IMR-90 (cell line): Measurements from ENCODE around the gene PLN. TPM values are rescaled to one million over a fixed set of nuclear protein-coding genes. Genes with fewer than 3 reads are reported as not detected.

Source experiments
- ATAC-seq: fragments of 200-7000 bp; cut with Tn5 transposase; 2 replicates; pipeline ENCODE4 v1.9.1; 2020; ENCODE audit warnings: low read depth, mild to moderate bottlenecking, moderate library complexity
- BruUV-seq: library from RNA; stranded (reverse); fragments of 400-500 nt; replicated peaks from 2 replicates; lab custom pipeline; 2021; lab: Mats Ljungman, UMichigan
- CTCF ChIA-PET: fragments of 300-600 bp; formaldehyde crosslinking; extraction: SDS; loops from one replicate; lab custom pipeline; 2021; ENCODE audit warnings: antibody characterized with exemption; lab: Yijun Ruan, JAX
- POLR2A ChIA-PET: fragments of 300-600 bp; sonication (Branson Sonifier 250); formaldehyde crosslinking; loops from one replicate; lab custom pipeline; 2022; ENCODE audit warnings: antibody characterized with exemption; ENCODE audit not compliant: unreplicated experiment; lab: Charles Lee
- DNase-seq: peaks from one replicate; pipeline ENCODE4 v3.0.0; 2013
- H2AFZ ChIP-seq: replicated peaks from 2 replicates; pipeline ENCODE3; 2013; ENCODE audit warnings: low read length, mild to moderate bottlenecking; ENCODE audit not compliant: poor library complexity
- H2AK5ac ChIP-seq: 2 replicates; pipeline ENCODE4 v1.6.1; 2013; ENCODE audit warnings: low read depth, low read length, inconsistent platforms
- H2AK9ac ChIP-seq: replicated peaks from 2 replicates; pipeline ENCODE3; 2013; ENCODE audit warnings: mild to moderate bottlenecking, low read depth, low read length, moderate library complexity; ENCODE audit not compliant: poor library complexity
- H2BK120ac ChIP-seq: 2 replicates; pipeline ENCODE4 v1.6.1; 2013; ENCODE audit warnings: low read depth, low read length, inconsistent platforms
- H2BK15ac ChIP-seq: 3 replicates; pipeline ENCODE4 v1.6.1; 2013; ENCODE audit warnings: low read depth, low read length, inconsistent platforms
- H2BK20ac ChIP-seq: 2 replicates; pipeline ENCODE4 v1.6.1; 2013; ENCODE audit warnings: low read depth, mild to moderate bottlenecking, inconsistent platforms, low read length, moderate library complexity
- H2BK5ac ChIP-seq: 2 replicates; pipeline ENCODE4 v1.6.1; 2013; ENCODE audit warnings: mild to moderate bottlenecking, low read depth, low read length, inconsistent platforms; ENCODE audit not compliant: poor library complexity, severe bottlenecking
- H3K14ac ChIP-seq: replicated peaks from 2 replicates; pipeline ENCODE4 v1.6.1; 2013; ENCODE audit warnings: low read depth, low read length, inconsistent platforms
- H3K18ac ChIP-seq: 2 replicates; pipeline ENCODE4 v1.6.1; 2013; ENCODE audit warnings: low read depth, low read length, control low read depth
- H3K23ac ChIP-seq: 2 replicates; pipeline ENCODE4 v1.6.1; 2013; ENCODE audit warnings: low read depth, low read length, inconsistent platforms
- H3K27ac ChIP-seq: 2 replicates; pipeline ENCODE4 v1.5.1; 2013; ENCODE audit warnings: mild to moderate bottlenecking, control low read depth, low read length; ENCODE audit not compliant: insufficient read depth
- H3K27me3 ChIP-seq: 2 replicates; pipeline ENCODE4 v1.6.1; 2013; ENCODE audit warnings: low read length; ENCODE audit not compliant: control insufficient read depth, insufficient read depth
- H3K36me3 ChIP-seq: 2 replicates; pipeline ENCODE4 v1.6.1; 2013; ENCODE audit warnings: low read length, mixed read lengths; ENCODE audit not compliant: control insufficient read depth, insufficient read depth
- H3K4ac ChIP-seq: 2 replicates; pipeline ENCODE4 v1.6.1; 2013; ENCODE audit warnings: low read depth, low read length, inconsistent platforms
- H3K4me1 ChIP-seq: 2 replicates; pipeline ENCODE4 v1.6.1; 2013; ENCODE audit warnings: low read length, mixed read lengths; ENCODE audit not compliant: control insufficient read depth, insufficient read depth
- H3K4me2 ChIP-seq: 2 replicates; pipeline ENCODE4 v1.6.1; 2013; ENCODE audit warnings: low read depth, mild to moderate bottlenecking, control low read depth, low read length, moderate library complexity
- H3K4me3 ChIP-seq: 2 replicates; pipeline ENCODE4 v1.5.1; 2013; ENCODE audit warnings: low read depth, mild to moderate bottlenecking, control low read depth, low read length, moderate library complexity; ENCODE audit not compliant: insufficient read depth
- H3K56ac ChIP-seq: 2 replicates; pipeline ENCODE4 v1.6.1; 2013; ENCODE audit warnings: low read length, inconsistent platforms; ENCODE audit not compliant: insufficient read depth; ENCODE audit errors: extremely low read depth
- H3K79me1 ChIP-seq, 2 experiments: 2 replicates each; pipeline ENCODE4 v1.6.1; 2013; ENCODE audit warnings: low read length in 2 of 2, inconsistent platforms in 1 of 2, low read depth in 1 of 2
- H3K9ac ChIP-seq: 2 replicates; pipeline ENCODE4 v1.6.1; 2013; ENCODE audit warnings: low read depth, low read length, control low read depth
- H3K9me1 ChIP-seq: 2 replicates; pipeline ENCODE4 v1.6.1; 2013; ENCODE audit warnings: low read length, inconsistent platforms; ENCODE audit not compliant: insufficient read depth
- H3K9me3 ChIP-seq: 2 replicates; pipeline ENCODE4 v1.6.1; 2013; ENCODE audit warnings: low read length; ENCODE audit not compliant: control insufficient read depth, insufficient read depth
- H4K20me1 ChIP-seq: 2 replicates; pipeline ENCODE4 v1.6.1; 2013; ENCODE audit warnings: low read length, inconsistent platforms; ENCODE audit not compliant: insufficient read depth
- H4K5ac ChIP-seq: 2 replicates; pipeline ENCODE4 v1.6.1; 2013; ENCODE audit warnings: mild to moderate bottlenecking, low read depth, low read length, control low read depth
- H4K8ac ChIP-seq, 2 experiments: 2 replicates each; pipeline ENCODE4 v1.6.1; 2013; ENCODE audit warnings: low read depth in 2 of 2, low read length in 2 of 2, control low read depth in 1 of 2, inconsistent platforms in 1 of 2
- H4K91ac ChIP-seq: 2 replicates; pipeline ENCODE4 v1.6.1; 2013; ENCODE audit warnings: low read depth, low read length, inconsistent platforms; ENCODE audit not compliant: insufficient read depth
- FOS ChIP-seq: fragments of 150-350 bp; IDR thresholded peaks from 2 replicates; pipeline ENCODE4 v1.6.1; 2016; ENCODE audit warnings: low read depth, low read length
- MXI1 ChIP-seq: IDR thresholded peaks from 2 replicates; pipeline ENCODE4 v1.6.1; 2012; ENCODE audit warnings: low read depth, mild to moderate bottlenecking, low read length, moderate library complexity, borderline replicate concordance
- POLR2A ChIP-seq: IDR thresholded peaks from 2 replicates; pipeline ENCODE4 v1.6.1; 2012; ENCODE audit warnings: mild to moderate bottlenecking, low read depth, low read length
- RCOR1 ChIP-seq: IDR thresholded peaks from 2 replicates; pipeline ENCODE4 v1.6.1; 2012; ENCODE audit warnings: mild to moderate bottlenecking, low read length, improper control_type of control experiment; ENCODE audit not compliant: insufficient replicate concordance
- RFX5 ChIP-seq: IDR thresholded peaks from 2 replicates; pipeline ENCODE4 v1.8.0; 2012; ENCODE audit warnings: low read depth, mild to moderate bottlenecking, low read length, moderate library complexity
- WGBS, 2 experiments: methylation state at CpG; one replicate each; pipeline versions ENCODE4 v1.1.5 to v1.1.7; 2013; ENCODE audit warnings: missing lambda C conversion rate in 2 of 2; ENCODE audit not compliant: insufficient read length in 1 of 2; ENCODE audit errors: extremely low coverage in 2 of 2; 5-methylcytosine and 5-hydroxymethylcytosine counted together
- dilution Hi-C: fragments of 300-500 bp; cut with HindIII; formaldehyde crosslinking; loops from one replicate; pipeline ENCODE4 v1.14.3; 2018; ENCODE audit warnings: low sequenced_read_pairs; ENCODE audit not compliant: unreplicated experiment
- in situ Hi-C: fragments of 300-500 bp; cut with MboI; formaldehyde crosslinking; loops from 3 replicates; pipeline ENCODE4 v1.14.3; 2019; ENCODE audit warnings: low sequenced_read_pairs, inconsistent platforms, mixed read lengths
- intact Hi-C: fragments of 100-400 bp; cut with micrococcal nuclease; formaldehyde crosslinking; loops from 2 replicates; pipeline ENCODE4 v1.10.0; 2022
- polyA plus RNA-seq, 3 experiments: library from polyadenylated mRNA; depleted of rRNA; stranded (reverse); fragments of >200 nt; gene quantifications; 2 replicates each; pipeline ENCODE4 v1.2.3, GENCODE V29; 2012; ENCODE audit warnings: low replicate concordance in 1 of 3
- total RNA-seq: library from RNA; depleted of rRNA; stranded (reverse); fragments of >200 nt; gene quantifications from 2 replicates; pipeline ENCODE4 v1.2.3, GENCODE V29; 2012
- TF ChIP-seq, protein P1 (sequence below): conservative IDR thresholded peaks from 2 replicates; pipeline ENCODE4 v1.5.1; 2012; ENCODE audit warnings: mild to moderate bottlenecking, low read depth, low read length, improper control_type of control experiment

PLN gene
- total and polyA plus RNA-seq, 2 of the 4 experiments (the other 2 are of a cell fraction): under 0.01 TPM; not detected in 1

DNA sequence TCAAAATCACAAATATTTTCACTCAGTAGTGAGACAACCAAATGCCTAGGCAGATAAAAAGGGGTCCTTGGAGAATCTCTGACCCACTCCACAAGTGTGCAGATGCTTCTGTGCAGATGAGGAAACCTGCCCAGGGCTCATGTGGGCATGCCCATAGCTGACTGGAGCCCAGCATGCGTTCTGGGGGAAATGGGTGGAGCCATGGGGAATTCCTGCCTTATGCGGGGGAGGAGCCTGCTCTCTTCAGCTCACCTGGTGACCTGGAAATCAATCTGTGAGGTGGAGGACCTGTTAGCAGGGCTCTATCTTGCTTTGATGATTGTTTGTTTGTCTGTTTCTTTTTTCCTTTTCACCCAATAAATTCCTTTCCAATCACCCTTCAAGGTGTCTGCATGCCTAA is 23.4 kb upstream of the PLN start:
- Histone ChIP-seq H4K5ac (no peak overlapping the region), H4K20me1 (no peaks in the 10 kb centered on the region), H3K36me3 (peaks cover 5% of the 10 kb centered on the region; the same call in 1 of the 2 replicates), H3K9me3 (no peaks in the 10 kb centered on the region), H3K9ac (no peak overlapping the region), H3K18ac (no peak overlapping the region), H2AK9ac (no peak overlapping the region), H4K91ac (no peak overlapping the region), H3K56ac (no peak overlapping the region), H3K4ac (no peak overlapping the region), H3K9me1 (no peaks in the 10 kb centered on the region; the same call in 1 of the 2 replicates), H4K8ac (no peak overlapping the region), H2AFZ (no peak overlapping the region), H3K79me1 (peaks cover 14 to 21% of the 10 kb centered on the region in 2 experiments), H2BK15ac (no peak overlapping the region), H2BK5ac (no peak overlapping the region), H3K4me3 (no peak overlapping the region), H2BK120ac (no peak overlapping the region), H2AK5ac (no peak overlapping the region), H3K14ac (no peak overlapping the region), H3K4me1 (peaks cover 2% of the 10 kb centered on the region; the same call in 1 of the 2 replicates), H3K23ac (no peak overlapping the region), H2BK20ac (no peak overlapping the region), H3K27ac (no peak overlapping the region), H3K27me3 (no peaks in the 10 kb centered on the region), H3K4me2 (no peak overlapping the region)
- dilution Hi-C loops (no loop called here), intact Hi-C loops (no loop called here), in situ Hi-C loops (no loop called here)
- BruUV-seq: no TSS peak
- WGBS, 2 experiments: no CpG with 5 or more reads among the region's 2 CpGs
- ATAC-seq (no peak), DNase-seq (no peak)
- ChIA-PET POLR2A (no interaction called here), CTCF (no interaction called here)
- TF ChIP-seq POLR2A (no peak), RFX5 (no peak), RCOR1 (no peak), MXI1 (no peak), FOS (no peak)
- TF ChIP-seq, protein P1, sequence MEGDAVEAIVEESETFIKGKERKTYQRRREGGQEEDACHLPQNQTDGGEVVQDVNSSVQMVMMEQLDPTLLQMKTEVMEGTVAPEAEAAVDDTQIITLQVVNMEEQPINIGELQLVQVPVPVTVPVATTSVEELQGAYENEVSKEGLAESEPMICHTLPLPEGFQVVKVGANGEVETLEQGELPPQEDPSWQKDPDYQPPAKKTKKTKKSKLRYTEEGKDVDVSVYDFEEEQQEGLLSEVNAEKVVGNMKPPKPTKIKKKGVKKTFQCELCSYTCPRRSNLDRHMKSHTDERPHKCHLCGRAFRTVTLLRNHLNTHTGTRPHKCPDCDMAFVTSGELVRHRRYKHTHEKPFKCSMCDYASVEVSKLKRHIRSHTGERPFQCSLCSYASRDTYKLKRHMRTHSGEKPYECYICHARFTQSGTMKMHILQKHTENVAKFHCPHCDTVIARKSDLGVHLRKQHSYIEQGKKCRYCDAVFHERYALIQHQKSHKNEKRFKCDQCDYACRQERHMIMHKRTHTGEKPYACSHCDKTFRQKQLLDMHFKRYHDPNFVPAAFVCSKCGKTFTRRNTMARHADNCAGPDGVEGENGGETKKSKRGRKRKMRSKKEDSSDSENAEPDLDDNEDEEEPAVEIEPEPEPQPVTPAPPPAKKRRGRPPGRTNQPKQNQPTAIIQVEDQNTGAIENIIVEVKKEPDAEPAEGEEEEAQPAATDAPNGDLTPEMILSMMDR: no peak
